ENCODE results near the gene DELE1. TPM values are rescaled to one million over a fixed set of nuclear protein-coding genes. Genes with fewer than 3 reads are reported as not detected.

The DELE1 gene, protein sequence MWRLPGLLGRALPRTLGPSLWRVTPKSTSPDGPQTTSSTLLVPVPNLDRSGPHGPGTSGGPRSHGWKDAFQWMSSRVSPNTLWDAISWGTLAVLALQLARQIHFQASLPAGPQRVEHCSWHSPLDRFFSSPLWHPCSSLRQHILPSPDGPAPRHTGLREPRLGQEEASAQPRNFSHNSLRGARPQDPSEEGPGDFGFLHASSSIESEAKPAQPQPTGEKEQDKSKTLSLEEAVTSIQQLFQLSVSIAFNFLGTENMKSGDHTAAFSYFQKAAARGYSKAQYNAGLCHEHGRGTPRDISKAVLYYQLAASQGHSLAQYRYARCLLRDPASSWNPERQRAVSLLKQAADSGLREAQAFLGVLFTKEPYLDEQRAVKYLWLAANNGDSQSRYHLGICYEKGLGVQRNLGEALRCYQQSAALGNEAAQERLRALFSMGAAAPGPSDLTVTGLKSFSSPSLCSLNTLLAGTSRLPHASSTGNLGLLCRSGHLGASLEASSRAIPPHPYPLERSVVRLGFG
- total RNA-seq = 35.4 and 79.9 TPM in 2 replicates

GRCh38 chr5:141923448-141924313, at the start of gene DELE1:
DELE1 (plus strand) TSS chr5:141923871; CDS start chr5:141923942, 71 bp downstream.

GRCh38 chr5:141878186-141878710, 45.4 kb upstream of the DELE1 start, which contains the start of gene PCDH1:
PCDH1 (minus strand) TSS chr5:141878410; CDS start chr5:141878262, 148 bp downstream.

GRCh38 chr5:141958113-141958512, 34.4 kb downstream of the DELE1 start, which contains the start of gene PCDH12:
PCDH12 (minus strand) TSS chr5:141958202; CDS start chr5:141957851, 351 bp downstream.

GRCh38 chr5:141968914-141969608, 45.4 kb downstream of the DELE1 start, which contains the start of gene RNF14:
RNF14 (plus strand) TSS chr5:141969105; CDS start chr5:141973589, 4,484 bp downstream.

Other genes starting within 250 kb of the DELE1 start
- gene ARAP3, start 241.6 kb upstream of the DELE1 start, total RNA-seq = 6.0 and 7.2 TPM in 2 replicates
- 0.76 and 1.1 TPM in 2 replicates for gene PCDH1, start 45.5 kb upstream of the DELE1 start, total RNA-seq
- gene PCDH12, start 34.3 kb downstream of the DELE1 start, total RNA-seq = not detected in 2 replicates
- 35.4 and 36.6 TPM in 2 replicates for gene RNF14, start 45.2 kb downstream of the DELE1 start, total RNA-seq
- gene GNPDA1, start 89.2 kb downstream of the DELE1 start, total RNA-seq = 44.5 and 101 TPM in 2 replicates
- gene NDFIP1, start 184.9 kb downstream of the DELE1 start, total RNA-seq = 80.5 and 110 TPM in 2 replicates